IMR-90 (cell line): Measurements from ENCODE around the gene SERPINE2. TPM values are rescaled to one million over a fixed set of nuclear protein-coding genes. Genes with fewer than 3 reads are reported as not detected.

Experiments used
- ATAC-seq: fragments of 200-7000 bp; cut with Tn5 transposase; 2 replicates; pipeline ENCODE4 v1.9.1; 2020; ENCODE audit warnings: low read depth, mild to moderate bottlenecking, moderate library complexity
- BruUV-seq: library from RNA; stranded (reverse); fragments of 400-500 nt; replicated peaks from 2 replicates; lab custom pipeline; 2021; lab: Mats Ljungman, UMichigan
- CTCF ChIA-PET: fragments of 300-600 bp; formaldehyde crosslinking; extraction: SDS; loops from one replicate; lab custom pipeline; 2021; ENCODE audit warnings: antibody characterized with exemption; lab: Yijun Ruan, JAX
- POLR2A ChIA-PET: fragments of 300-600 bp; sonication (Branson Sonifier 250); formaldehyde crosslinking; loops from one replicate; lab custom pipeline; 2022; ENCODE audit warnings: antibody characterized with exemption; ENCODE audit not compliant: unreplicated experiment; lab: Charles Lee
- DNase-seq: peaks from one replicate; pipeline ENCODE4 v3.0.0; 2013
- H2AFZ ChIP-seq: replicated peaks from 2 replicates; pipeline ENCODE3; 2013; ENCODE audit warnings: low read length, mild to moderate bottlenecking; ENCODE audit not compliant: poor library complexity
- H2AK5ac ChIP-seq: 2 replicates; pipeline ENCODE4 v1.6.1; 2013; ENCODE audit warnings: low read depth, low read length, inconsistent platforms
- H2AK9ac ChIP-seq: replicated peaks from 2 replicates; pipeline ENCODE3; 2013; ENCODE audit warnings: mild to moderate bottlenecking, low read depth, low read length, moderate library complexity; ENCODE audit not compliant: poor library complexity
- H2BK120ac ChIP-seq: 2 replicates; pipeline ENCODE4 v1.6.1; 2013; ENCODE audit warnings: low read depth, low read length, inconsistent platforms
- H2BK15ac ChIP-seq: 3 replicates; pipeline ENCODE4 v1.6.1; 2013; ENCODE audit warnings: low read depth, low read length, inconsistent platforms
- H2BK20ac ChIP-seq: 2 replicates; pipeline ENCODE4 v1.6.1; 2013; ENCODE audit warnings: low read depth, mild to moderate bottlenecking, inconsistent platforms, low read length, moderate library complexity
- H2BK5ac ChIP-seq: 2 replicates; pipeline ENCODE4 v1.6.1; 2013; ENCODE audit warnings: mild to moderate bottlenecking, low read depth, low read length, inconsistent platforms; ENCODE audit not compliant: poor library complexity, severe bottlenecking
- H3K14ac ChIP-seq: replicated peaks from 2 replicates; pipeline ENCODE4 v1.6.1; 2013; ENCODE audit warnings: low read depth, low read length, inconsistent platforms
- H3K18ac ChIP-seq: 2 replicates; pipeline ENCODE4 v1.6.1; 2013; ENCODE audit warnings: low read depth, low read length, control low read depth
- H3K23ac ChIP-seq: 2 replicates; pipeline ENCODE4 v1.6.1; 2013; ENCODE audit warnings: low read depth, low read length, inconsistent platforms
- H3K27ac ChIP-seq: 2 replicates; pipeline ENCODE4 v1.5.1; 2013; ENCODE audit warnings: mild to moderate bottlenecking, control low read depth, low read length; ENCODE audit not compliant: insufficient read depth
- H3K27me3 ChIP-seq: 2 replicates; pipeline ENCODE4 v1.6.1; 2013; ENCODE audit warnings: low read length; ENCODE audit not compliant: control insufficient read depth, insufficient read depth
- H3K36me3 ChIP-seq: 2 replicates; pipeline ENCODE4 v1.6.1; 2013; ENCODE audit warnings: low read length, mixed read lengths; ENCODE audit not compliant: control insufficient read depth, insufficient read depth
- H3K4ac ChIP-seq: 2 replicates; pipeline ENCODE4 v1.6.1; 2013; ENCODE audit warnings: low read depth, low read length, inconsistent platforms
- H3K4me1 ChIP-seq: 2 replicates; pipeline ENCODE4 v1.6.1; 2013; ENCODE audit warnings: low read length, mixed read lengths; ENCODE audit not compliant: control insufficient read depth, insufficient read depth
- H3K4me2 ChIP-seq: 2 replicates; pipeline ENCODE4 v1.6.1; 2013; ENCODE audit warnings: low read depth, mild to moderate bottlenecking, control low read depth, low read length, moderate library complexity
- H3K4me3 ChIP-seq: 2 replicates; pipeline ENCODE4 v1.5.1; 2013; ENCODE audit warnings: low read depth, mild to moderate bottlenecking, control low read depth, low read length, moderate library complexity; ENCODE audit not compliant: insufficient read depth
- H3K56ac ChIP-seq: 2 replicates; pipeline ENCODE4 v1.6.1; 2013; ENCODE audit warnings: low read length, inconsistent platforms; ENCODE audit not compliant: insufficient read depth; ENCODE audit errors: extremely low read depth
- H3K79me1 ChIP-seq, 2 experiments: 2 replicates each; pipeline ENCODE4 v1.6.1; 2013; ENCODE audit warnings: low read length in 2 of 2, inconsistent platforms in 1 of 2, low read depth in 1 of 2
- H3K9ac ChIP-seq: 2 replicates; pipeline ENCODE4 v1.6.1; 2013; ENCODE audit warnings: low read depth, low read length, control low read depth
- H3K9me1 ChIP-seq: 2 replicates; pipeline ENCODE4 v1.6.1; 2013; ENCODE audit warnings: low read length, inconsistent platforms; ENCODE audit not compliant: insufficient read depth
- H3K9me3 ChIP-seq: 2 replicates; pipeline ENCODE4 v1.6.1; 2013; ENCODE audit warnings: low read length; ENCODE audit not compliant: control insufficient read depth, insufficient read depth
- H4K20me1 ChIP-seq: 2 replicates; pipeline ENCODE4 v1.6.1; 2013; ENCODE audit warnings: low read length, inconsistent platforms; ENCODE audit not compliant: insufficient read depth
- H4K5ac ChIP-seq: 2 replicates; pipeline ENCODE4 v1.6.1; 2013; ENCODE audit warnings: mild to moderate bottlenecking, low read depth, low read length, control low read depth
- H4K8ac ChIP-seq, 2 experiments: 2 replicates each; pipeline ENCODE4 v1.6.1; 2013; ENCODE audit warnings: low read depth in 2 of 2, low read length in 2 of 2, control low read depth in 1 of 2, inconsistent platforms in 1 of 2
- H4K91ac ChIP-seq: 2 replicates; pipeline ENCODE4 v1.6.1; 2013; ENCODE audit warnings: low read depth, low read length, inconsistent platforms; ENCODE audit not compliant: insufficient read depth
- CHD1 ChIP-seq: IDR thresholded peaks from 2 replicates; pipeline ENCODE4 v1.6.1; 2012; ENCODE audit warnings: low read depth, low read length, improper control_type of control experiment
- ELK1 ChIP-seq: fragments of 150-350 bp; IDR thresholded peaks from 2 replicates; pipeline ENCODE4 v1.6.1; 2016; ENCODE audit warnings: low read depth, mild to moderate bottlenecking, low read length, moderate library complexity, borderline replicate concordance
- RAD21 ChIP-seq: IDR thresholded peaks from 2 replicates; pipeline ENCODE4 v1.6.1; 2012; ENCODE audit warnings: low read length, improper control_type of control experiment
- RCOR1 ChIP-seq: IDR thresholded peaks from 2 replicates; pipeline ENCODE4 v1.6.1; 2012; ENCODE audit warnings: mild to moderate bottlenecking, low read length, improper control_type of control experiment; ENCODE audit not compliant: insufficient replicate concordance
- RFX5 ChIP-seq: IDR thresholded peaks from 2 replicates; pipeline ENCODE4 v1.8.0; 2012; ENCODE audit warnings: low read depth, mild to moderate bottlenecking, low read length, moderate library complexity
- WGBS, 2 experiments: methylation state at CpG; one replicate each; pipeline versions ENCODE4 v1.1.5 to v1.1.7; 2013; ENCODE audit warnings: missing lambda C conversion rate in 2 of 2; ENCODE audit not compliant: insufficient read length in 1 of 2; ENCODE audit errors: extremely low coverage in 2 of 2; 5-methylcytosine and 5-hydroxymethylcytosine counted together
- dilution Hi-C: fragments of 300-500 bp; cut with HindIII; formaldehyde crosslinking; loops from one replicate; pipeline ENCODE4 v1.14.3; 2018; ENCODE audit warnings: low sequenced_read_pairs; ENCODE audit not compliant: unreplicated experiment
- in situ Hi-C: fragments of 300-500 bp; cut with MboI; formaldehyde crosslinking; loops from 3 replicates; pipeline ENCODE4 v1.14.3; 2019; ENCODE audit warnings: low sequenced_read_pairs, inconsistent platforms, mixed read lengths
- intact Hi-C: fragments of 100-400 bp; cut with micrococcal nuclease; formaldehyde crosslinking; loops from 2 replicates; pipeline ENCODE4 v1.10.0; 2022
- polyA plus RNA-seq, 3 experiments: library from polyadenylated mRNA; depleted of rRNA; stranded (reverse); fragments of >200 nt; gene quantifications; 2 replicates each; pipeline ENCODE4 v1.2.3, GENCODE V29; 2012; ENCODE audit warnings: low replicate concordance in 1 of 3
- total RNA-seq: library from RNA; depleted of rRNA; stranded (reverse); fragments of >200 nt; gene quantifications from 2 replicates; pipeline ENCODE4 v1.2.3, GENCODE V29; 2012

Gene SERPINE2
- total and polyA plus RNA-seq, 2 of the 4 experiments (the other 2 are of a cell fraction), result 24.0 to 62.7 TPM

GRCh38 chr2:223997938-223998337 is 41.1 kb downstream of the SERPINE2 start:
- peak overlapping the region; percentile 4 for H2BK5ac ChIP-seq
- no peak for TF ChIP-seq CHD1
- TF ChIP-seq RCOR1, result no peak
- TF ChIP-seq ELK1, result no peak
- no peak for TF ChIP-seq RFX5
- TF ChIP-seq RAD21, result no peak
- ChIA-PET POLR2A (no interaction called here), CTCF (no interaction called here)
- H2AK5ac ChIP-seq, result no peak overlapping the region; the same call in 1 of the 2 replicates
- dilution Hi-C loops, result no loop called here
- intact Hi-C loops, result no loop called here
- peak overlapping the region; percentile 70 for H2BK120ac ChIP-seq
- H3K27ac ChIP-seq, result no peak overlapping the region
- 0 out of 4 replicates have a peak, but pooled peaks cover 0 to 4% of the 10 kb centered on the region in 2 experiments for H3K79me1 ChIP-seq
- H3K14ac ChIP-seq, result peak overlapping the region; percentile 57; the same call in 1 of the 2 replicates
- H2AK9ac ChIP-seq, result no peak overlapping the region
- peaks cover 11% of the 10 kb centered on the region; the same call in 1 of the 2 replicates for H3K9me1 ChIP-seq
- no peaks in the 10 kb centered on the region for H3K27me3 ChIP-seq
- peak overlapping the region; percentile 61 for H3K4ac ChIP-seq
- no peaks in the 10 kb centered on the region for H3K9me3 ChIP-seq
- H4K20me1 ChIP-seq, result no peaks in the 10 kb centered on the region
- ATAC-seq (peak; percentile 53), DNase-seq (peak; percentile 30)
- H3K56ac ChIP-seq, result no peak overlapping the region
- peaks cover 7% of the 10 kb centered on the region for H3K4me1 ChIP-seq
- H4K91ac ChIP-seq, result peak overlapping the region; percentile 51; the same call in 1 of the 2 replicates
- H3K4me2 ChIP-seq, result no peak overlapping the region; the same call in 1 of the 2 replicates
- no peak overlapping the region for H3K18ac ChIP-seq
- no peak overlapping the region for H2BK15ac ChIP-seq
- H2AFZ ChIP-seq, result no peak overlapping the region
- no peak overlapping the region for H4K5ac ChIP-seq
- H2BK20ac ChIP-seq, result peak overlapping the region; percentile 51; the same call in 1 of the 2 replicates
- H3K4me3 ChIP-seq, result no peak overlapping the region
- 0 out of 4 replicates have a peak overlapping the region, but pooled peaks of 1 of the 2 experiments have one; percentile 26 for H4K8ac ChIP-seq
- in situ Hi-C loops, result no loop called here
- H3K23ac ChIP-seq, result peak overlapping the region; percentile 53; the same call in 1 of the 2 replicates
- BruUV-seq, result no TSS peak
- H3K9ac ChIP-seq, result no peak overlapping the region
- WGBS, 2 experiments, result 74% methylated on average over 4 of the region's 5 CpGs; no CpG with 5 or more reads in 1 of the 2 experiments
- peaks cover 18% of the 10 kb centered on the region for H3K36me3 ChIP-seq
